Glutamatergic neuron (in vitro differentiated cells): ENCODE measurements around the gene DMAC2. TPM values are rescaled to one million over a fixed set of nuclear protein-coding genes. Genes with fewer than 3 reads are reported as not detected.

Experiments used
- DNase-seq: peaks from one replicate; pipeline ENCODE4 v3.0.0; 2022
- H3K27ac Mint-ChIP-seq: one replicate; pipeline ENCODE4 v1.8.0; 2020; ENCODE audit warnings: mild to moderate bottlenecking, mixed read lengths, inconsistent platforms; ENCODE audit not compliant: unreplicated experiment
- H3K27me3 Mint-ChIP-seq: one replicate; pipeline ENCODE4 v1.8.0; 2020; ENCODE audit warnings: mild to moderate bottlenecking, moderate library complexity, mixed read lengths, inconsistent platforms; ENCODE audit not compliant: unreplicated experiment
- H3K36me3 Mint-ChIP-seq: one replicate; pipeline ENCODE4 v1.8.0; 2020; ENCODE audit warnings: mild to moderate bottlenecking, mixed read lengths, inconsistent platforms; ENCODE audit not compliant: unreplicated experiment
- H3K4me1 Mint-ChIP-seq: one replicate; pipeline ENCODE4 v1.8.0; 2020; ENCODE audit warnings: mild to moderate bottlenecking, low read depth, mixed read lengths, inconsistent platforms; ENCODE audit not compliant: unreplicated experiment
- H3K4me3 Mint-ChIP-seq: one replicate; pipeline ENCODE4 v1.8.0; 2020; ENCODE audit warnings: mild to moderate bottlenecking, mixed read lengths, inconsistent platforms; ENCODE audit not compliant: unreplicated experiment
- H3K9me3 Mint-ChIP-seq: one replicate; pipeline ENCODE4 v1.8.0; 2020; ENCODE audit warnings: mild to moderate bottlenecking, moderate library complexity, mixed read lengths, inconsistent platforms; ENCODE audit not compliant: unreplicated experiment
- CTCF ChIP-seq: fragments of 200-600 bp; sonication (generic); IDR thresholded peaks from one replicate; pipeline ENCODE4 v1.5.0; 2021; ENCODE audit not compliant: partially characterized antibody, unreplicated experiment
- total RNA-seq: library from RNA; stranded (reverse); fragmentation: NEBNext Ultra II Directional; extraction: Animal tissue kit (Norgen Biotek cat#: 25700); gene quantifications from one replicate; pipeline ENCODE4 v1.2.1, GENCODE V29; 2021; ENCODE audit not compliant: unreplicated experiment

DMAC2 gene
- total RNA-seq, 1 donor from 2014 or later: 99.4 TPM

GRCh38 chr19:41422456-41422855, 17.3 kb downstream of the DMAC2 start:
- no peak for TF ChIP-seq CTCF
- DNase-seq: no peak
- Mint-ChIP-seq H3K27me3 (peaks cover 20% of the 10 kb centered on the region), H3K4me1 (peaks cover 5% of the 10 kb centered on the region), H3K9me3 (peaks cover 5% of the 10 kb centered on the region), H3K4me3 (no peak overlapping the region), H3K27ac (no peak overlapping the region), H3K36me3 (no peaks in the 10 kb centered on the region)

- no peak for DNase-seq
- Mint-ChIP-seq H3K9me3 (peaks cover 5% of the 10 kb centered on the region), H3K4me1 (peaks cover 4% of the 10 kb centered on the region), H3K27ac (no peak overlapping the region), H3K4me3 (peak overlapping the region; percentile 9), H3K27me3 (peaks cover 19% of the 10 kb centered on the region), H3K36me3 (no peaks in the 10 kb centered on the region)
- no peak for TF ChIP-seq CTCF
These were observed 17.7 kb downstream of the DMAC2 start for GRCh38 chr19:41421973-41422372.

- Mint-ChIP-seq H3K27me3 (peaks cover 17% of the 10 kb centered on the region), H3K27ac (no peak overlapping the region), H3K9me3 (peaks cover 2% of the 10 kb centered on the region), H3K4me1 (peaks cover 2% of the 10 kb centered on the region), H3K4me3 (no peak overlapping the region), H3K36me3 (no peaks in the 10 kb centered on the region)
- no peak for TF ChIP-seq CTCF
- DNase-seq: no peak
These were observed 18.4 kb downstream of the DMAC2 start for GRCh38 chr19:41421314-41421713.

GRCh38 chr19:41420101-41420880, 19.4 kb downstream of the DMAC2 start:
- H3K27ac Mint-ChIP-seq: no peak overlapping the region
- no peak overlapping the region for H3K4me3 Mint-ChIP-seq

More at GRCh38 chr19:41420101-41420880, 19.4 kb downstream of the DMAC2 start:
- Mint-ChIP-seq H3K36me3 (no peaks in the 10 kb centered on the region), H3K9me3 (peaks cover 2% of the 10 kb centered on the region), H3K27me3 (peaks cover 17% of the 10 kb centered on the region), H3K4me1 (no peaks in the 10 kb centered on the region)
- DNase-seq: no peak
- no peak for TF ChIP-seq CTCF
